Kasumi-1 (cell line): ENCODE measurements around the gene PRCP.

Experiments
- DNase-seq, 2 experiments: peaks; one replicate each; lab custom pipeline; 2025; lab: John Stamatoyannopoulos, UW

PRCP gene

GRCh38 chr11:82906931-82907330 is 6.7 kb upstream of the PRCP start:
- no peak for DNase-seq

- DNase-seq: peak; percentile 64 to 83
Measured at GRCh38 chr11:82906236-82906635, 6.0 kb upstream of the PRCP start.

- no peak for DNase-seq
Measured at GRCh38 chr11:82903843-82904586, 3.8 kb upstream of the PRCP start.

GRCh38 chr11:82902880-82903279 is 2.6 kb upstream of the PRCP start:
- no peak for DNase-seq

GRCh38 chr11:82901922-82902485 is 1.8 kb upstream of the PRCP start:
- peak; percentile 7 to 69 for DNase-seq

GRCh38 chr11:82901165-82901921 is 1.1 kb upstream of the PRCP start, which contains the start of gene DDIAS:
Gene DDIAS (plus strand): TSS chr11:82901736. CDS start chr11:82914739, 13,003 bp downstream.
- DNase-seq: peak; percentile 96 to 98

GRCh38 chr11:82899957-82900276 is 313 bp downstream of the PRCP start:
- DNase-seq: peak in 1 of 2 experiments; percentile 17

GRCh38 chr11:82899186-82899820 is 927 bp downstream of the PRCP start:
- peak in 1 of 2 experiments; percentile 17 for DNase-seq

GRCh38 chr11:82898241-82898640 is 2.0 kb downstream of the PRCP start:
- DNase-seq: peak; percentile 36 to 47

GRCh38 chr11:82896183-82896582 is 4.0 kb downstream of the PRCP start:
- DNase-seq: no peak

GRCh38 chr11:82895437-82896091 is 4.7 kb downstream of the PRCP start:
- peak; percentile 28 to 32 for DNase-seq

- no peak for DNase-seq
Measured at GRCh38 chr11:82892611-82893169, 7.5 kb downstream of the PRCP start.

- DNase-seq: peak; percentile 31 to 38
Measured at GRCh38 chr11:82890936-82891335, 9.3 kb downstream of the PRCP start.

GRCh38 chr11:82890002-82890341 is 10.3 kb downstream of the PRCP start:
- DNase-seq: no peak

- DNase-seq: peak; percentile 45 to 52
Measured at GRCh38 chr11:82889133-82890001, 10.9 kb downstream of the PRCP start.

- peak; percentile 15 to 18 for DNase-seq
Measured at GRCh38 chr11:82883853-82884252, 16.4 kb downstream of the PRCP start.

GRCh38 chr11:82874646-82875523 is 25.3 kb downstream of the PRCP start:
- no peak for DNase-seq

- DNase-seq: no peak
Measured at GRCh38 chr11:82873919-82874333, 26.3 kb downstream of the PRCP start.

GRCh38 chr11:82872377-82873150 is 27.7 kb downstream of the PRCP start:
- no peak for DNase-seq
